HEK293 (cell line): ENCODE results near the gene GNL3.

Experiments
- CTCF ChIA-PET: fragments of 350-600 bp; formaldehyde crosslinking; extraction: SDS; loops from one replicate; lab custom pipeline; 2021; ENCODE audit warnings: antibody characterized with exemption; lab: Yijun Ruan, JAX
- POLR2A ChIA-PET: fragments of 300-600 bp; formaldehyde crosslinking; extraction: SDS; loops from one replicate; lab custom pipeline; 2020; ENCODE audit warnings: antibody characterized with exemption, inconsistent platforms; lab: Yijun Ruan, JAX
- H3K27ac ChIP-seq: fragments of 200-500 bp; sonication (Bioruptor generic); 2 replicates; pipeline ENCODE4 v1.5.1; 2014; ENCODE audit warnings: low read depth, low read length, control low read depth, inconsistent platforms; ENCODE audit errors: extremely low read depth
- H3K36me3 ChIP-seq, 2 experiments: fragments of 200-500 bp in 1 of 2; sonication (Bioruptor generic) in 1 of 2; 1 replicate in 1 of 2; 2 replicates in 1 of 2; pipeline ENCODE4 v1.5.1; 2014 to 2017; ENCODE audit warnings: inconsistent platforms in 2 of 2, low read length in 2 of 2; ENCODE audit not compliant: control insufficient read depth in 2 of 2, insufficient read depth in 1 of 2
- H3K4me1 ChIP-seq: fragments of 200-500 bp; sonication (Bioruptor generic); 2 replicates; pipeline ENCODE4 v1.5.1; 2014; ENCODE audit warnings: mild to moderate bottlenecking, low read length, inconsistent platforms; ENCODE audit not compliant: control insufficient read depth, insufficient read depth
- H3K4me3 ChIP-seq: 2 replicates; pipeline ENCODE4 v1.5.1; 2011; ENCODE audit warnings: low read depth, mild to moderate bottlenecking, control low read depth, low read length, moderate library complexity
- H3K9me3 ChIP-seq: fragments of 200-500 bp; sonication (Bioruptor generic); 2 replicates; pipeline ENCODE4 v1.5.1; 2014; ENCODE audit warnings: low read depth, low read length, inconsistent platforms; ENCODE audit not compliant: control insufficient read depth, insufficient read depth
- HIC1 ChIP-seq: fragments of 450-650 bp; formaldehyde crosslinking; IDR thresholded peaks from 2 replicates; pipeline ENCODE4 v1.5.1; 2016; ENCODE audit warnings: missing biosample characterization, missing genetic modification characterization
- PATZ1 ChIP-seq: fragments of 450-650 bp; formaldehyde crosslinking; IDR thresholded peaks from 2 replicates; pipeline ENCODE4 v1.5.1; 2016; ENCODE audit warnings: missing biosample characterization, missing genetic modification characterization
- PRDM10 ChIP-seq: fragments of 450-650 bp; formaldehyde crosslinking; IDR thresholded peaks from 2 replicates; pipeline ENCODE4 v1.5.1; 2016; ENCODE audit warnings: missing biosample characterization, missing genetic modification characterization
- PRDM6 ChIP-seq: fragments of 450-650 bp; formaldehyde crosslinking; IDR thresholded peaks from 2 replicates; pipeline ENCODE4 v1.5.1; 2017; ENCODE audit warnings: missing biosample characterization, missing genetic modification characterization
- ZBTB1 ChIP-seq: fragments of 450-650 bp; formaldehyde crosslinking; IDR thresholded peaks from 2 replicates; pipeline ENCODE4 v1.5.1; 2016; ENCODE audit warnings: missing biosample characterization, missing genetic modification characterization
- ZBTB11 ChIP-seq: fragments of 450-650 bp; formaldehyde crosslinking; conservative IDR thresholded peaks from 2 replicates; pipeline ENCODE4 v1.5.1; 2016; ENCODE audit warnings: low read depth, missing biosample characterization, missing genetic modification characterization
- ZFHX2 ChIP-seq: fragments of 450-650 bp; formaldehyde crosslinking; conservative IDR thresholded peaks from 2 replicates; pipeline ENCODE4 v1.5.1; 2016; ENCODE audit warnings: missing biosample characterization, missing genetic modification characterization
- ZNF311 ChIP-seq: fragments of 450-650 bp; formaldehyde crosslinking; IDR thresholded peaks from 2 replicates; pipeline ENCODE4 v1.5.1; 2017; ENCODE audit warnings: missing biosample characterization, missing genetic modification characterization, borderline replicate concordance
- ZNF335 ChIP-seq: fragments of 450-650 bp; formaldehyde crosslinking; conservative IDR thresholded peaks from 2 replicates; pipeline ENCODE4 v1.5.1; 2016; ENCODE audit warnings: missing biosample characterization, missing genetic modification characterization
- ZNF560 ChIP-seq: fragments of 450-650 bp; formaldehyde crosslinking; IDR thresholded peaks from 2 replicates; pipeline ENCODE4 v1.5.1; 2017; ENCODE audit warnings: missing biosample characterization, missing genetic modification characterization, borderline replicate concordance
- ZNF585B ChIP-seq: fragments of 450-650 bp; formaldehyde crosslinking; IDR thresholded peaks from 2 replicates; pipeline ENCODE4 v1.5.1; 2016; ENCODE audit warnings: missing biosample characterization, missing genetic modification characterization
- ZNF768 ChIP-seq: fragments of 450-650 bp; formaldehyde crosslinking; IDR thresholded peaks from 2 replicates; pipeline ENCODE4 v1.5.1; 2018; ENCODE audit warnings: missing biosample characterization, mild to moderate bottlenecking, missing genetic modification characterization

The GNL3 gene

GRCh38 chr3:52682016-52682415, 3.8 kb upstream of the GNL3 start (continued):
- TF ChIP-seq PRDM10 (peak; percentile 76), ZBTB11 (tag by site-specific recombination) (no peak), ZNF585B (tag by site-specific recombination) (no peak), ZFHX2 (tag by site-specific recombination) (0 out of 2 replicates have a peak, but pooled peaks have one; percentile 18)

- peaks cover 12 to 59% of the 10 kb centered on the region in 2 experiments for H3K36me3 ChIP-seq
- no peak overlapping the region for H3K27ac ChIP-seq
- CTCF ChIA-PET = no interaction called here
- POLR2A ChIA-PET = no interaction called here
- TF ChIP-seq ZBTB1 (tag by site-specific recombination) (no peak), ZNF768 (tag by site-specific recombination) (no peak), PRDM6 (no peak), PRDM10 (peak; percentile 72), PATZ1 (tag by site-specific recombination) (no peak), ZNF560 (tag by site-specific recombination) (no peak), HIC1 (tag by site-specific recombination) (no peak), ZNF311 (tag by site-specific recombination) (no peak), ZNF335 (tag by site-specific recombination) (peak; percentile 10; the same call in 1 of the 2 replicates)
- peaks cover 2% of the 10 kb centered on the region; the same call in 1 of the 2 replicates for H3K4me1 ChIP-seq
- H3K9me3 ChIP-seq = no peaks in the 10 kb centered on the region
- no peak overlapping the region for H3K4me3 ChIP-seq
Observed at GRCh38 chr3:52683611-52684010, 2.2 kb upstream of the GNL3 start.
